Stimulated activated CD8-positive, alpha-beta memory T cell treated with anti-CD3 and anti-CD28 coated beads, Interleukin-7, amount 100 ng/mL, for 48 hours (primary cell): ENCODE results near the gene RPL28.

Source experiments
- DNase-seq, 2 donors: peaks; one replicate each; pipeline ENCODE4 v3.0.0-alpha.2; 2020; ENCODE audit warnings: low read depth in 1 of 2; ENCODE audit errors: extremely low read depth in 1 of 2

Gene RPL28

GRCh38 chr19:55353356-55353802 is 32.4 kb upstream of the RPL28 start:
- DNase-seq = no peak

GRCh38 chr19:55353803-55354697 is 31.7 kb upstream of the RPL28 start:
- DNase-seq = peak in 1 of 2 donors; percentile 10

GRCh38 chr19:55354698-55355212 is 31.0 kb upstream of the RPL28 start, which contains the start of gene COX6B2:
Gene COX6B2 (minus strand): TSS chr19:55354719. CDS start chr19:55354521, 198 bp downstream.
- no peak for DNase-seq

GRCh38 chr19:55355213-55355821 is 30.4 kb upstream of the RPL28 start:
- DNase-seq = no peak

- no peak for DNase-seq
These were observed 27.2 kb upstream of the RPL28 start for GRCh38 chr19:55358493-55358892.

- no peak for DNase-seq
These were observed 26.5 kb upstream of the RPL28 start for GRCh38 chr19:55358943-55359908.

GRCh38 chr19:55360902-55361301 is 24.8 kb upstream of the RPL28 start:
- no peak for DNase-seq

GRCh38 chr19:55362174-55362989 is 23.4 kb upstream of the RPL28 start:
- no peak for DNase-seq

- no peak for DNase-seq
These were observed 22.6 kb upstream of the RPL28 start, which contains the start of gene GARIN5B for GRCh38 chr19:55362990-55363716. Gene GARIN5B (minus strand): TSS chr19:55363260. CDS start chr19:55363066, 194 bp downstream.

GRCh38 chr19:55365245-55365644 is 20.5 kb upstream of the RPL28 start:
- no peak for DNase-seq

GRCh38 chr19:55365964-55366363 is 19.8 kb upstream of the RPL28 start:
- DNase-seq = no peak

- DNase-seq = no peak
These were observed 18.9 kb upstream of the RPL28 start for GRCh38 chr19:55366790-55367189.

- no peak for DNase-seq
These were observed 17.6 kb upstream of the RPL28 start for GRCh38 chr19:55368106-55368505.

GRCh38 chr19:55368701-55369563 is 16.8 kb upstream of the RPL28 start:
- DNase-seq = no peak

GRCh38 chr19:55369653-55370304 is 16.0 kb upstream of the RPL28 start:
- no peak for DNase-seq

GRCh38 chr19:55370305-55370988 is 15.3 kb upstream of the RPL28 start, which contains the start of gene IL11:
Gene IL11 (minus strand): TSS chr19:55370463. CDS start chr19:55370310, 153 bp downstream.
- no peak for DNase-seq
